GM10248 (cell line): ENCODE data around the gene MTHFS.

Experiments
- CTCF ChIA-PET: fragments of 300-600 bp; sonication (Branson Sonifier 250); formaldehyde crosslinking; extraction: SDS; loops from one replicate; lab custom pipeline; 2021; ENCODE audit warnings: antibody characterized with exemption; lab: Yijun Ruan, JAX
- POLR2A ChIA-PET: fragments of 350-650 bp; sonication (Branson Sonifier 250); formaldehyde crosslinking; extraction: SDS; loops from one replicate; lab custom pipeline; 2020; ENCODE audit warnings: antibody characterized with exemption; lab: Yijun Ruan, JAX
- DNase-seq: peaks from one replicate; pipeline ENCODE4 v3.0.0; 2012; ENCODE audit errors: extremely low spot score
- TF ChIP-seq, protein P1 (sequence below): IDR thresholded peaks from 2 replicates; pipeline ENCODE4 v1.5.1; 2012; ENCODE audit warnings: mild to moderate bottlenecking, low read depth; ENCODE audit errors: extremely low read depth, missing control alignments, control extremely low read depth

The MTHFS gene

DNA sequence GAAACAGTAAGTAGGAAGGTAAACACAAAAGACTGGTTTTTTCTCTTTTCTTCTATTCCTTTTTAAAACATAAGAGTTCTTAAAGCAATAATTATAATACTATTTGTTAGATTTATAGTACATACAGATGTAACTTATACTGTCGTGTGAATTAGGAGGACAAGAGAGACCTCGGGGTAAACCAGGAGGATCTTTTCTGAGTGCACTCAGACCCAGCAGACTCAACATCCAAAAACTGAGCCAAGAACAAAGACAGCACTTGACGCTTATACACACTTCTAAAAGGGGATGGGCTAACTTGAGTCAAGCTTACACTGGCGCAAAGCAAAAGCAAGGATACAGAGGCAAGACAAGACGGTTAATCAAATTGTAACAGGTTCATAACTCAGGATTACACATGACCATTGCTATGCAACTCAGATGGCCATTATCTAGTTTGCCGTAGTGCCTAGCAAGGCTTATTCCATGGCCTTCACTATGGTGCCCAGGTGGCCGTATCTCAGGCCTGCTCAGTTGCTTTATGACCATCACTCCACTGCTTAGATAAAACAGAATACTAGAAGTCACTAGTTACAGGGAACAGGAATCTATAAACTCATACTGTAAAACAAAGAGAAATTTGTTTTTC, 18.6 kb downstream of the MTHFS start:
- no peak for DNase-seq
- TF ChIP-seq, protein P1, sequence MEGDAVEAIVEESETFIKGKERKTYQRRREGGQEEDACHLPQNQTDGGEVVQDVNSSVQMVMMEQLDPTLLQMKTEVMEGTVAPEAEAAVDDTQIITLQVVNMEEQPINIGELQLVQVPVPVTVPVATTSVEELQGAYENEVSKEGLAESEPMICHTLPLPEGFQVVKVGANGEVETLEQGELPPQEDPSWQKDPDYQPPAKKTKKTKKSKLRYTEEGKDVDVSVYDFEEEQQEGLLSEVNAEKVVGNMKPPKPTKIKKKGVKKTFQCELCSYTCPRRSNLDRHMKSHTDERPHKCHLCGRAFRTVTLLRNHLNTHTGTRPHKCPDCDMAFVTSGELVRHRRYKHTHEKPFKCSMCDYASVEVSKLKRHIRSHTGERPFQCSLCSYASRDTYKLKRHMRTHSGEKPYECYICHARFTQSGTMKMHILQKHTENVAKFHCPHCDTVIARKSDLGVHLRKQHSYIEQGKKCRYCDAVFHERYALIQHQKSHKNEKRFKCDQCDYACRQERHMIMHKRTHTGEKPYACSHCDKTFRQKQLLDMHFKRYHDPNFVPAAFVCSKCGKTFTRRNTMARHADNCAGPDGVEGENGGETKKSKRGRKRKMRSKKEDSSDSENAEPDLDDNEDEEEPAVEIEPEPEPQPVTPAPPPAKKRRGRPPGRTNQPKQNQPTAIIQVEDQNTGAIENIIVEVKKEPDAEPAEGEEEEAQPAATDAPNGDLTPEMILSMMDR, result no peak
- CTCF ChIA-PET, result no interaction called here

DNA sequence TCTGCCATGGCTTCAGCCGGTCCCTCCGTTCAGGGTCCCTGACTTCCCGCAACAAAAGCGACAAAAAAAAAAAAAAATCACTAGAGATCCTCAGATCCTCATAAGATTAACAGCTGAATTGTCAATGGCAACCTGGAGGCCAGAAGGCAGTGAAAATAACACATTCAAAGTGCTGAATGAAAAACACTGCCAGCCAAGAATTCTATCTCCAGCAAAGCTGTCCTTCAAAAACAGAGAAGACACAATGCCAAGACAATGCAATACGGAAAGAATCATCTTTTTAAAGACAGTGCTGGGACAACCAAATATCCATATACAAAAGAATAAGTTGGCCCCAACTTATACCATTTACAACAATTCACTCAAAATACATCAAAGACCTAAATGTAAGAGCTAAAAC, 21.6 kb downstream of the MTHFS start:
- no peak for DNase-seq

More for the DNA sequence above, 18.6 kb downstream of the MTHFS start:
- POLR2A ChIA-PET, result no interaction called here

DNA sequence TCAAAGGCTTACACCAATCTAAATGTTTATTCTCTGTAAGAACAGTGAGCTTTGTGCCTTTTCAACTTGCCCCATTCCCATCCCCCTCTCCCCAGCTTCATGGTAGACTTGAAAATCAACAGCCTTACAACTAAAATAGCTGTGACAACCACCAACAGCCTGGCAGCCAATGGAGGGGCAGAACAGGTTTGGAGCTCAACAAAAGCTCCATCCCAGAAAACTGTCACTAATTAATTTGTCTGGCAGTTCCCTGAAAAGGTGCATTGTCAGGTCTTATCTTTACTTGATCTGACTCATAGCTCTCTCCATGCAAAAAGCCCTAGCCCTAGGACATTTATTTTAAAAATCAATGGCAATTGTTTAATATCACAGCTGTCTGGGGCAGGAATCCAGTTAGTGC, 22.6 kb downstream of the MTHFS start:
- POLR2A ChIA-PET, result no interaction called here
- TF ChIP-seq, protein P1, result no peak
- no peak for DNase-seq
- CTCF ChIA-PET, result interaction anchor here (1.0 to 5.3 kb wide), 4 partner anchors 8 to 21 kb away, joined by 3 to 31 read pairs (median 14); no protein-coding TSS in a partner anchor

More for the DNA sequence above, 21.6 kb downstream of the MTHFS start:
- CTCF ChIA-PET, result interaction anchor here (3.0 to 5.3 kb wide), 2 partner anchors 20 to 22 kb away, joined by 14 to 31 read pairs; no protein-coding TSS in a partner anchor
- TF ChIP-seq, protein P1, result no peak
- POLR2A ChIA-PET, result no interaction called here

DNA sequence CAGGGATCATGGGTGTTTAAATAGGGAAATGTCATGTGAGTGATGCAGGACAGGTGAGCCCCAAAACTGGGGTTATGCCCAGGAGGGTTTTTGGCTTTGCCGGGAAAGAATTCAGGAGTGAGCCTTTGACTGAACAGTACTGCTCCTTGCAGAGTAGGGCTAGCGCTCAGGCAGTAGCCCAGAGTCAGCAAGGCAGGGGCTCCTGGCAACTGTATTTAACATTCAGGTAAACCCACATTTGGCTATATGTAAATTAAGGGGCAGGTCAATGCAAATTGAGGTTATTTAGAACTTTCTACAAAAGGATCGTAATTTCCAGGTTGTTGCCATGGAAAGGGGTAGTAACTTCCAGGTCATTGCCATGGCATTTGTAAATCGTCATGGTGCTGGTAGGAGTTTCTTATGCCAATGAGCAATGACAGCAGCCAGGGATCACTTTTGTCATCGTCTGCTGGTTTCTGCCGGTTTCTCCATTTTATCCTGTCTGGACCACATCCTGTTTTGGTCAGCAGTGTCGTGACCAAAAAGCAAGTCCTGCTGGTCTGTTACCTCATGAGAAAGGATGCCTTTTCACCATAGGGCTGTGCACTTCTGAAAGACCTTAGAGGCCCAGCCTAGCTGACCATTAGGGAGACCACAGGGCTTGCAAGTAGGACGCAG, 24.3 kb downstream of the MTHFS start:
- DNase-seq, result no peak
- ChIA-PET CTCF (interaction anchor here (3.0 to 5.3 kb wide), 3 partner anchors 10 to 23 kb away, joined by 13 to 31 read pairs (median 14); no protein-coding TSS in a partner anchor), POLR2A (no interaction called here)
- TF ChIP-seq, protein P1, result no peak

DNA sequence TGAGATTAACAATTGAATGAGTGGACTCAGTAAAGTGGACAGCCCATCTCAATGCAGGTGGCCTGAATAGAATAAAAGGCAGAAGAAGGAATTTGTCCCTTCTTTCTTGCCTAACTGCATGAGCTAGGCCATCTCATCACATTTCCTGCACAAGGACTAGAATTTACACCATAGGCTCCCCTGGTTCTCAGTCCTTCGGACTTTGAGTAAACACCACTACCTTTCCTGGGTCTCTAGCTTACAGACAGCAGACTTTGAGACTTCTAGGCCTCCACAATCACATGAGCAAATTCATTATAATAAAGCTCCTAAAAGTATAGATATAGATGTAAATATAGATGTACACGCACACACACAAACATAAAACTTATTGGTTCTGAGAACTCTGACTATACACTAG, 28.3 kb downstream of the MTHFS start:
- CTCF ChIA-PET, result interaction anchor here (0.9 to 4.8 kb wide), 9 partner anchors 10 to 125 kb away, joined by 3 to 30 read pairs (median 4); partner anchors contain the start of gene MTHFS

DNA sequence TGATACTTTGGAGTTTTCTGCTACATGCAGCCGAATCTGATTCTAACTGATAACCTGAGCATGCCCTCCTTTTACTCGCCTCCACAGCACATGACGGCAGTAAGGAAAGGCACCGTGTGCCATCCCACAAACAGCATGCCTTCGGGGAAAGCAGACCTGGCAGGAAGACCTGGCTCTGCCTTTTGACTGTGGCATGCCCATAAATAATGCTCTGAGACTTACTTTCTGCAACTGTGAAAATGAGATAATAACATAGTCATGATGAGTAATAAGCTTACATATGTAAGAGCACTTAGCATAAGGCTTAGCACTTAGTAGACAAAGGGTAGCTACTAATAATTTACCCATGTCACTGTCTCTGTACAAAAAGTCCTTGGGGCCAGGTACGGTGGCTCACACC, 32.9 kb downstream of the MTHFS start:
- TF ChIP-seq, protein P1, result no peak
- ChIA-PET CTCF (interaction anchor here (1.0 to 4.0 kb wide), 2 partner anchors 10 to 12 kb away, joined by 3 to 26 read pairs; no protein-coding TSS in a partner anchor), POLR2A (no interaction called here)
- DNase-seq, result no peak

More for the DNA sequence above, 28.3 kb downstream of the MTHFS start:
- TF ChIP-seq, protein P1, result no peak
- POLR2A ChIA-PET, result no interaction called here
- DNase-seq, result no peak
